Spleen (tissue), 11 donors: ENCODE results near the gene KIAA0825. TPM values are rescaled to one million over a fixed set of nuclear protein-coding genes. Genes with fewer than 3 reads are reported as not detected.

Source experiments
- DNase-seq: peaks from one replicate; pipeline ENCODE4 v3.0.0-alpha.2; 2020
- H3K27ac ChIP-seq, 8 donors: fragments of 200-600 bp; sonication (generic) in 7 of 8; 1 replicate in 4 of 8; 2 replicates in 4 of 8; pipeline versions ENCODE4 v1.5.0 to v1.8.0; 2016 to 2021; ENCODE audit warnings: inconsistent platforms in 4 of 8, mild to moderate bottlenecking in 4 of 8, moderate library complexity in 1 of 8
- H3K27me3 ChIP-seq, 7 donors: fragments of 200-600 bp; sonication (generic) in 6 of 7; replicated peaks in 1 of 7; 1 replicate in 4 of 7; 2 replicates in 3 of 7; pipeline versions ENCODE4 v1.5.0 to v1.8.0; 2016 to 2021; ENCODE audit warnings: inconsistent platforms in 3 of 7, mild to moderate bottlenecking in 1 of 7
- H3K36me3 ChIP-seq, 6 donors: fragments of 200-600 bp; sonication (generic) in 5 of 6; 1 replicate in 4 of 6; 2 replicates in 2 of 6; pipeline versions ENCODE4 v1.5.0 to v1.8.0; 2016 to 2021; ENCODE audit warnings: inconsistent platforms in 2 of 6
- H3K4me1 ChIP-seq, 6 donors: fragments of 200-600 bp; sonication (generic) in 5 of 6; 1 replicate in 3 of 6; 2 replicates in 3 of 6; pipeline versions ENCODE4 v1.5.0 to v1.8.0; 2016 to 2021; ENCODE audit warnings: inconsistent platforms in 3 of 6
- H3K4me3 ChIP-seq, 8 donors: fragments of 200-600 bp; sonication (generic) in 7 of 8; 1 replicate in 4 of 8; 2 replicates in 4 of 8; pipeline versions ENCODE4 v1.5.0 to v1.8.0; 2016 to 2021; ENCODE audit warnings: inconsistent platforms in 4 of 8, mild to moderate bottlenecking in 4 of 8, moderate library complexity in 2 of 8
- H3K9me3 ChIP-seq, 8 donors: fragments of 200-600 bp; sonication (generic) in 7 of 8; 1 replicate in 4 of 8; 2 replicates in 4 of 8; pipeline versions ENCODE4 v1.5.0 to v1.8.0; 2016 to 2021; ENCODE audit warnings: inconsistent platforms in 4 of 8
- CTCF ChIP-seq, 11 experiments: fragments of 200-600 bp in 7 of 11; fragments of 450-650 bp in 4 of 11; sonication (generic) in 4 of 11; IDR thresholded peaks in 8 of 11; conservative IDR thresholded peaks in 3 of 11; 1 replicate in 7 of 11; 2 replicates in 4 of 11; pipeline versions ENCODE4 v1.4.0 to v1.8.0; 2016 to 2021; ENCODE audit warnings: antibody characterized with exemption in 11 of 11, inconsistent platforms in 4 of 11, mild to moderate bottlenecking in 1 of 11
- POLR2A ChIP-seq, 3 donors: fragments of 450-650 bp; IDR thresholded peaks; one replicate each; pipeline ENCODE4 v1.5.1; 2017; ENCODE audit warnings: antibody characterized with exemption in 3 of 3, mild to moderate bottlenecking in 1 of 3
- POLR2AphosphoS5 ChIP-seq, 3 donors: sonication (generic); formaldehyde crosslinking; IDR thresholded peaks; one replicate each; pipeline ENCODE4 v1.5.1; 2017; ENCODE audit warnings: antibody characterized with exemption in 3 of 3
- WGBS, 5 donors: extraction: QIAGEN DNeasy Blood & Tissue Kit in 3 of 5; methylation state at CpG; one replicate each; pipeline versions ENCODE4 v1.1.5 to v1.1.7; 2013 to 2018; 5-methylcytosine and 5-hydroxymethylcytosine counted together
- intact Hi-C: fragments of 100-400 bp; cut with DNase I; formaldehyde crosslinking; loops from one replicate; pipeline ENCODE4 v1.15.0; 2023; ENCODE audit warnings: low total_unique reads
- polyA plus RNA-seq, 3 donors: library from polyadenylated mRNA; stranded (reverse); fragments of 200-250 nt; gene quantifications; one replicate each; pipeline ENCODE4 v1.2.1, GENCODE V29; 2013
- total RNA-seq, 7 donors: library from RNA; depleted of rRNA in 3 of 7; stranded (reverse); fragments of >200 nt in 3 of 7; fragmentation: NEBNext Ultra II Directional in 4 of 7; extraction: Animal tissue kit (Norgen Biotek cat#: 25700) in 4 of 7; gene quantifications; one replicate each; pipeline versions ENCODE4 v1.1.0 to v1.2.1, GENCODE V29; 2016 to 2021
- donor health status: healthy with polysubstance abuse.
- donor health status: DM: no; HTN: no; CAD: no; lungs with moderate emphysema.
- donor health status: DM: no; HTN: no; CAD: no.
- donor health status: Bipolar disorder and iron deficiency.
- donor health status: healthy.
- donor health status: DM: no; HTN: no; CAD: no.
- donor health status: DM: yes; HTN: yes; CAD: no.

KIAA0825 gene
- total and polyA plus RNA-seq, 10 donors: 0.20 to 13.5 (median 6.0) TPM

GRCh38 chr5:94471521-94471920 lies 146.9 kb downstream of the KIAA0825 start:
- Histone ChIP-seq H3K9me3 (no peaks in the 10 kb centered on the region), H3K27me3 (no peaks in the 10 kb centered on the region), H3K27ac (no peak overlapping the region), H3K4me3 (no peak overlapping the region), H3K36me3 (peaks cover 0 to 20% (median 0%) of the 10 kb centered on the region in 6 donors), H3K4me1 (no peaks in the 10 kb centered on the region)
- 82 to 94% (median 86%) methylated on average over 3 of the region's 3 CpGs for WGBS, 5 donors
- intact Hi-C loops: no loop called here
- no peak for DNase-seq
- no peak for TF ChIP-seq CTCF (IDR thresholded peaks at IDR 0.05 in 8 of 11, conservative IDR thresholded peaks at IDR 0.05 in 3 of 11)
- no peak for TF ChIP-seq POLR2A (IDR thresholded peaks at IDR 0.05)
- TF ChIP-seq POLR2AphosphoS5 (IDR thresholded peaks at IDR 0.05): no peak

- no peak overlapping the region for H3K4me3 ChIP-seq
- no peaks in the 10 kb centered on the region for H3K27me3 ChIP-seq
- no peaks in the 10 kb centered on the region for H3K9me3 ChIP-seq
- intact Hi-C loops: no loop called here
- WGBS, 5 donors: 92 to 94% (median 92%) methylated on average over 6 of the region's 6 CpGs
- H3K4me1 ChIP-seq: no peaks in the 10 kb centered on the region
- no peak overlapping the region for H3K27ac ChIP-seq
- H3K36me3 ChIP-seq: peaks cover 0 to 14% (median 0%) of the 10 kb centered on the region in 6 donors
- DNase-seq: no peak
- TF ChIP-seq POLR2AphosphoS5 (IDR thresholded peaks at IDR 0.05): no peak
- TF ChIP-seq CTCF (IDR thresholded peaks at IDR 0.05 in 8 of 11, conservative IDR thresholded peaks at IDR 0.05 in 3 of 11): no peak
- no peak for TF ChIP-seq POLR2A (IDR thresholded peaks at IDR 0.05)
Measured at GRCh38 chr5:94470802-94471201, 147.6 kb downstream of the KIAA0825 start.

- 80 to 90% (median 84%) methylated on average over 5 of the region's 5 CpGs for WGBS, 5 donors
- H3K27me3 ChIP-seq: no peaks in the 10 kb centered on the region
- peaks cover 0 to 14% (median 0%) of the 10 kb centered on the region in 6 donors for H3K36me3 ChIP-seq
- TF ChIP-seq CTCF (IDR thresholded peaks at IDR 0.05 in 8 of 11, conservative IDR thresholded peaks at IDR 0.05 in 3 of 11) (no peak), POLR2AphosphoS5 (IDR thresholded peaks at IDR 0.05) (no peak), POLR2A (IDR thresholded peaks at IDR 0.05) (no peak)
- no peak for DNase-seq
- no peaks in the 10 kb centered on the region for H3K4me1 ChIP-seq
- no peak overlapping the region for H3K4me3 ChIP-seq
- intact Hi-C loops: no loop called here
- H3K9me3 ChIP-seq: no peaks in the 10 kb centered on the region
- H3K27ac ChIP-seq: no peak overlapping the region
Measured at GRCh38 chr5:94469894-94470329, 148.5 kb downstream of the KIAA0825 start.

- no peak for DNase-seq
- intact Hi-C loops: no loop called here
- H3K27ac ChIP-seq: no peak overlapping the region
- no peaks in the 10 kb centered on the region for H3K27me3 ChIP-seq
- H3K4me3 ChIP-seq: no peak overlapping the region
- TF ChIP-seq CTCF (IDR thresholded peaks at IDR 0.05 in 8 of 11, conservative IDR thresholded peaks at IDR 0.05 in 3 of 11): no peak
- TF ChIP-seq POLR2A (IDR thresholded peaks at IDR 0.05): no peak
- TF ChIP-seq POLR2AphosphoS5 (IDR thresholded peaks at IDR 0.05): no peak
- no peaks in the 10 kb centered on the region for H3K4me1 ChIP-seq
- WGBS, 5 donors: 89 to 94% (median 90%) methylated on average over 5 of the region's 5 CpGs
- no peaks in the 10 kb centered on the region for H3K9me3 ChIP-seq
- peaks cover 0 to 14% (median 0%) of the 10 kb centered on the region in 6 donors for H3K36me3 ChIP-seq
Measured at GRCh38 chr5:94467954-94468930, 150.2 kb downstream of the KIAA0825 start.
